Progenitor cell of endocrine pancreas (in vitro differentiated cells): ENCODE results near the gene STAC3. TPM values are rescaled to one million over a fixed set of nuclear protein-coding genes. Genes with fewer than 3 reads are reported as not detected.

Experiments used
- DNase-seq: peaks from one replicate; pipeline ENCODE4 v3.0.0; 2021; ENCODE audit warnings: low spot score; ENCODE audit not compliant: unreplicated experiment
- H3K27ac Mint-ChIP-seq: 2 replicates; pipeline ENCODE4 v1.8.0; 2021; ENCODE audit warnings: mild to moderate bottlenecking, moderate library complexity, mixed read lengths
- H3K27me3 Mint-ChIP-seq: 2 replicates; pipeline ENCODE4 v1.8.0; 2021; ENCODE audit warnings: mixed read lengths
- H3K36me3 Mint-ChIP-seq: 2 replicates; pipeline ENCODE4 v1.8.0; 2022; ENCODE audit warnings: mixed read lengths; ENCODE audit not compliant: insufficient read depth
- H3K4me1 Mint-ChIP-seq: 2 replicates; pipeline ENCODE4 v1.8.0; 2021; ENCODE audit warnings: low read depth, mixed read lengths
- H3K4me3 Mint-ChIP-seq: 2 replicates; pipeline ENCODE4 v1.8.0; 2021; ENCODE audit warnings: low read depth, mild to moderate bottlenecking, moderate library complexity, mixed read lengths
- H3K9me3 Mint-ChIP-seq: 2 replicates; pipeline ENCODE4 v1.8.0; 2021; ENCODE audit warnings: low read depth, mixed read lengths
- CTCF ChIP-seq: fragments of 200-600 bp; sonication (generic); IDR thresholded peaks from one replicate; pipeline ENCODE4 v1.5.0; 2021; ENCODE audit warnings: antibody characterized with exemption, mild to moderate bottlenecking; ENCODE audit not compliant: unreplicated experiment
- total RNA-seq: library from RNA; stranded (reverse); gene quantifications from 2 replicates; pipeline ENCODE4 v1.2.1, GENCODE V29; 2021

STAC3 gene
- total RNA-seq, 1 donor from 2014 or later = 6.0 TPM

GRCh38 chr12:57270966-57271470, 20.0 kb upstream of the STAC3 start:
- peak overlapping the region; percentile 0 for H3K27ac Mint-ChIP-seq
- H3K4me3 Mint-ChIP-seq = no peak overlapping the region
- H3K27me3 Mint-ChIP-seq = no peaks in the 10 kb centered on the region
- TF ChIP-seq CTCF = peak; percentile 25
- H3K36me3 Mint-ChIP-seq = peaks cover 31% of the 10 kb centered on the region
- no peaks in the 10 kb centered on the region for H3K9me3 Mint-ChIP-seq
- no peak for DNase-seq
- peaks cover 8% of the 10 kb centered on the region for H3K4me1 Mint-ChIP-seq

DNA sequence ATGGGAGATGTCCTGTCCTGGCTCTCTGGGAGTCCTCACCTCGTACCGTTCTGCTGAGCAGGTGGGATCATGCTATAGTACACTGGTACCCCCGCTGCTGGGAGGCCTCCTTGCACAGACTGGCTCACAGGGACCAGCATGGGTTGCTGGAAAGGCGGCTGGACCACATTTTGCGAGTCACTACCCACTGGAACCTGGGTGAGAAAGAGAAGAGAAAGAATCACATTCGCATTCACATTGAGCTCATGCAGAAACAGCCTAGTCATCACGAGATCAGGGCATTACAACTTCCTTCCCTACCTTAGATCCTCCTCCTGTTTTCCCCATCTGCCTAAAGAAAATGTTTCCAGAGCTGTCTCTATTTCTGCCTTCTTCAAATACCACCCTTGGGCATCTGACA, 17.3 kb upstream of the STAC3 start:
- Mint-ChIP-seq H3K27ac (peak overlapping the region; percentile 39), H3K9me3 (no peaks in the 10 kb centered on the region), H3K36me3 (peaks cover 26% of the 10 kb centered on the region), H3K27me3 (no peaks in the 10 kb centered on the region), H3K4me3 (no peak overlapping the region), H3K4me1 (peaks cover 8% of the 10 kb centered on the region)
- no peak for TF ChIP-seq CTCF
- DNase-seq = no peak

GRCh38 chr12:57266681-57267080, 15.7 kb upstream of the STAC3 start:
- DNase-seq = no peak
- TF ChIP-seq CTCF = no peak
- Mint-ChIP-seq H3K4me1 (no peaks in the 10 kb centered on the region), H3K4me3 (no peak overlapping the region), H3K27me3 (no peaks in the 10 kb centered on the region), H3K27ac (no peak overlapping the region), H3K36me3 (peaks cover 24% of the 10 kb centered on the region), H3K9me3 (no peaks in the 10 kb centered on the region)

- H3K4me1 Mint-ChIP-seq = no peaks in the 10 kb centered on the region
- peaks cover 15% of the 10 kb centered on the region for H3K36me3 Mint-ChIP-seq
Measured at GRCh38 chr12:57263096-57263495, 12.1 kb upstream of the STAC3 start.

DNA sequence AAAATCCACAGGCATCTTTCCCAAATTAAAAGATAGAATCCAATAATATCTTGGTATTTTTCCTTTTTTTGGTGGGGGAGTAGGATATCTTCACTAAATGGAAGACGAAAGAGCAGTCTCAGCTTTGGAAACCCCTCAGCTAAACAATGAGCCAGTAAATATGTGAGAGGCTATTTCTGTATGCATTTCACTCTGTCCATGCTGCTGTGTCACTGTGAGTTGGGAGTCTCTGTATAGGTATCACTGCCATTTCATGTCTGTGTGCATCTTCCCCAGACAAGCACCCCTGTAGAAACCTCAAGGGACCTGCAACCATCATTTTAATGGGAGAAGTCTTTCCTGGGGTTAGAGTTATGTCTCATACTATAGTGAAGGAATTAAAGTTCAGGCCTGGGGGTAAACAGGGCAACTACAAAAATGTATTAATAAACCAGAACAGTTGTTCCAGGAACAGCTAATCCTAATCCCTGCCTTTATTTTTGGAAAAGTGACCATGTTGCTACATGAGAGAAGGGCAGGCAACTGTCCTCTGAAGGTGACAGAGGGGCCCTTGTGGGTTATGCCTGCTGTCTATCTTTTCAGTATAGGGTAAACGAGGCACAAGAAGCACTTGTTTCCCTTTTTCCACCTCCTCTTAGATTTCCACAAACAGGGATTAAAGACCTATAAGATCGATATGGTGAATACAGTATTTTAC, 11.3 kb upstream of the STAC3 start:
- no peak for TF ChIP-seq CTCF
- Mint-ChIP-seq H3K27ac (no peak overlapping the region), H3K4me3 (no peak overlapping the region), H3K9me3 (no peaks in the 10 kb centered on the region), H3K27me3 (no peaks in the 10 kb centered on the region), H3K4me1 (no peaks in the 10 kb centered on the region), H3K36me3 (peaks cover 14% of the 10 kb centered on the region)
- DNase-seq = no peak

More at GRCh38 chr12:57263096-57263495, 12.1 kb upstream of the STAC3 start:
- no peaks in the 10 kb centered on the region for H3K9me3 Mint-ChIP-seq
- DNase-seq = no peak
- no peak overlapping the region for H3K27ac Mint-ChIP-seq
- H3K4me3 Mint-ChIP-seq = no peak overlapping the region
- H3K27me3 Mint-ChIP-seq = no peaks in the 10 kb centered on the region
- no peak for TF ChIP-seq CTCF
